Neural cell (in vitro differentiated cells): ENCODE measurements around the gene TMSB4X. TPM values are rescaled to one million over a fixed set of nuclear protein-coding genes. Genes with fewer than 3 reads are reported as not detected.

Experiments used
- H2AFZ ChIP-seq: fragments of 200-600, 300-800 bp; sonication (generic), shearing (Covaris generic); 2 replicates; pipeline ENCODE4 v1.6.0; 2014; ENCODE audit warnings: low read depth, mild to moderate bottlenecking, antibody characterized with exemption, low read length, moderate library complexity
- H3F3A ChIP-seq: fragments of 200-600 bp; shearing (Covaris generic); 2 replicates; pipeline ENCODE4 v1.6.1; 2016; ENCODE audit warnings: mild to moderate bottlenecking, moderate library complexity, mixed read lengths, antibody characterized with exemption, low read length; ENCODE audit not compliant: insufficient read depth, poor library complexity, severe bottlenecking
- H3K27ac ChIP-seq: fragments of 200-600, 300-800 bp; sonication (generic), shearing (Covaris generic); 2 replicates; pipeline ENCODE4 v1.5.1; 2014; ENCODE audit warnings: mild to moderate bottlenecking, low read length, moderate library complexity
- H3K27me3 ChIP-seq: fragments of 300-800, 200-600 bp; sonication (generic), shearing (Covaris generic); 2 replicates; pipeline ENCODE4 v1.6.0; 2014; ENCODE audit warnings: mild to moderate bottlenecking, low read depth, low read length, moderate library complexity; ENCODE audit not compliant: insufficient read depth
- H3K36me3 ChIP-seq: fragments of 300-800, 200-600 bp; sonication (generic), shearing (Covaris generic); 2 replicates; pipeline ENCODE4 v1.5.1; 2014; ENCODE audit warnings: mild to moderate bottlenecking, antibody characterized with exemption, low read length, moderate library complexity; ENCODE audit not compliant: insufficient read depth
- H3K4me2 ChIP-seq: fragments of 300-800, 200-600 bp; sonication (generic), shearing (Covaris generic); 2 replicates; pipeline ENCODE4 v1.6.0; 2014; ENCODE audit warnings: mild to moderate bottlenecking, low read length
- H3K4me3 ChIP-seq: fragments of 300-800, 200-600 bp; sonication (generic), shearing (Covaris generic); 2 replicates; pipeline ENCODE4 v1.5.1; 2014; ENCODE audit warnings: mild to moderate bottlenecking, low read length, moderate library complexity
- H3K79me2 ChIP-seq: fragments of 200-600 bp; shearing (Covaris generic); replicated peaks from 2 replicates; pipeline ENCODE4 v1.6.0; 2014; ENCODE audit warnings: mild to moderate bottlenecking, low read length, moderate library complexity; ENCODE audit not compliant: insufficient read depth
- H3K9ac ChIP-seq: fragments of 300-800, 200-600 bp; sonication (generic), shearing (Covaris generic); 2 replicates; pipeline ENCODE4 v1.6.1; 2016; ENCODE audit warnings: mild to moderate bottlenecking, low read length, mixed read lengths
- H3K9me2 ChIP-seq: fragments of 200-600 bp; shearing (Covaris generic); 2 replicates; pipeline ENCODE4 v1.6.1; 2016; ENCODE audit warnings: mild to moderate bottlenecking, low read length, mixed read lengths; ENCODE audit not compliant: insufficient read depth
- H3K9me3 ChIP-seq: fragments of 200-600, 300-800 bp; sonication (generic), shearing (Covaris generic); 2 replicates; pipeline ENCODE4 v1.6.1; 2016; ENCODE audit warnings: mild to moderate bottlenecking, mixed run types, low read length, moderate library complexity, mixed read lengths
- H4K20me1 ChIP-seq: fragments of 200-600 bp; shearing (Covaris generic); 2 replicates; pipeline ENCODE4 v1.6.1; 2016; ENCODE audit warnings: mild to moderate bottlenecking, mixed run types; ENCODE audit not compliant: insufficient read depth
- EP300 ChIP-seq: fragments of 450-650 bp; conservative IDR thresholded peaks from 2 replicates; pipeline ENCODE4 v1.6.1; 2014; ENCODE audit warnings: antibody characterized with exemption, mild to moderate bottlenecking, moderate library complexity; ENCODE audit not compliant: poor library complexity, severe bottlenecking
- EZH2 ChIP-seq: fragments of 200-600, 300-800 bp; shearing (Covaris generic), sonication (generic); IDR thresholded peaks from 2 replicates; pipeline ENCODE4 v1.6.1; 2014; ENCODE audit warnings: antibody characterized with exemption, low read length, borderline replicate concordance, mild to moderate bottlenecking; ENCODE audit not compliant: insufficient read depth, poor library complexity, severe bottlenecking
- MXI1 ChIP-seq: fragments of 450-650 bp; conservative IDR thresholded peaks from 2 replicates; pipeline ENCODE4 v1.6.1; 2014; ENCODE audit warnings: antibody characterized with exemption, mild to moderate bottlenecking; ENCODE audit not compliant: poor library complexity, severe bottlenecking
- POLR2AphosphoS5 ChIP-seq: IDR thresholded peaks from 2 replicates; pipeline ENCODE4 v1.6.1; 2012
- RAD21 ChIP-seq: fragments of 450-650 bp; conservative IDR thresholded peaks from 2 replicates; pipeline ENCODE4 v1.6.1; 2014; ENCODE audit warnings: antibody characterized with exemption, mild to moderate bottlenecking, moderate library complexity
- SMC3 ChIP-seq: fragments of 450-650 bp; conservative IDR thresholded peaks from 2 replicates; pipeline ENCODE4 v1.6.1; 2014; ENCODE audit warnings: antibody characterized with exemption, mild to moderate bottlenecking, moderate library complexity; ENCODE audit not compliant: poor library complexity
- TAF1 ChIP-seq: IDR thresholded peaks from 2 replicates; pipeline ENCODE4 v1.6.1; 2012; ENCODE audit warnings: low read depth
- polyA plus RNA-seq: library from polyadenylated mRNA; depleted of rRNA; stranded (reverse); fragments of >200 nt; gene quantifications from 2 replicates; pipeline ENCODE4 v1.2.3, GENCODE V29; 2014
- TF ChIP-seq, protein P1 (sequence below): fragments of 450-650 bp; IDR thresholded peaks from 2 replicates; pipeline ENCODE4 v1.5.1; 2014; ENCODE audit warnings: antibody characterized with exemption, mild to moderate bottlenecking, moderate library complexity; ENCODE audit not compliant: poor library complexity, severe bottlenecking
- TF ChIP-seq, protein P2 (sequence below): IDR thresholded peaks from 2 replicates; pipeline ENCODE4 v1.6.1; 2012; ENCODE audit warnings: borderline replicate concordance

Gene TMSB4X
- polyA plus RNA-seq, 1 donor from 2014 or later = 11,381 TPM

DNA sequence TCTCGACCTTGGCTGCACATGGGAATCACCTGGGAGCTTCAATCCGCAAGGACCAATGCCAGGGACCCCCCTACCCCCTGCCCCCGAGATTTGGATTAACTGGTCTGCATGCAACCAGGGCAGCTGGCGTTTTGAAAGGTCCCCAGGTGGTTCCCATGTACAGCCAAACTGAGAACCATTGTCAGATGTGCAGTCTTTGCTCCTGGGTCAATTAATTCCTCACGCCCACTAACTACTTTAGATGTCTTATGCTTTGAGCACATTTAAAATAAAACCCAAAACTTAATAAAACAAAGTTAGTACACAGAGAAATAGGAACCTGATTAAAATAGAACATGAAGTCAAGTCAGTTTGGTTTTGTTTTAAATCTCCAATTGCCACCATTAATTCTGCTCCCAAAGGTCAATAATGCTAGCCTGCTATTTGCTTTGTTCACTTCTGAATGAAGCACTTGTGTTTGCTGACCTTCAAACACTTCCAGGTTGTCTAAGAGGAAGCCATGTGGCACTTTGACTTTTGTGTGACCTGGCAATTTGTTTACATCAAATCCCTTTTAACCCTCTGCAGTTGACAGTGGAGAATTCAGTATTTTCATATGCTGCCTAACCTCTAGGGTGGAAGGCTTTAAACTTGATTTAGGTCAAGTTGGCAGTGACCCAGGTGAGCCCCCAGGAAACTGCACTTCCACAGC, 27.2 kb upstream of the TMSB4X start:
- Histone ChIP-seq H3K9ac (no peak overlapping the region), H3K79me2 (no peaks in the 10 kb centered on the region), H3K4me2 (no peak overlapping the region), H3F3A (no peaks in the 10 kb centered on the region), H3K9me2 (no peaks in the 10 kb centered on the region), H3K9me3 (no peaks in the 10 kb centered on the region), H3K27ac (no peak overlapping the region), H2AFZ (no peak overlapping the region), H3K4me3 (no peak overlapping the region), H4K20me1 (no peaks in the 10 kb centered on the region), H3K27me3 (no peaks in the 10 kb centered on the region), H3K36me3 (no peaks in the 10 kb centered on the region)
- TF ChIP-seq RAD21 = no peak
- TF ChIP-seq EP300 = no peak
- TF ChIP-seq, protein P1, sequence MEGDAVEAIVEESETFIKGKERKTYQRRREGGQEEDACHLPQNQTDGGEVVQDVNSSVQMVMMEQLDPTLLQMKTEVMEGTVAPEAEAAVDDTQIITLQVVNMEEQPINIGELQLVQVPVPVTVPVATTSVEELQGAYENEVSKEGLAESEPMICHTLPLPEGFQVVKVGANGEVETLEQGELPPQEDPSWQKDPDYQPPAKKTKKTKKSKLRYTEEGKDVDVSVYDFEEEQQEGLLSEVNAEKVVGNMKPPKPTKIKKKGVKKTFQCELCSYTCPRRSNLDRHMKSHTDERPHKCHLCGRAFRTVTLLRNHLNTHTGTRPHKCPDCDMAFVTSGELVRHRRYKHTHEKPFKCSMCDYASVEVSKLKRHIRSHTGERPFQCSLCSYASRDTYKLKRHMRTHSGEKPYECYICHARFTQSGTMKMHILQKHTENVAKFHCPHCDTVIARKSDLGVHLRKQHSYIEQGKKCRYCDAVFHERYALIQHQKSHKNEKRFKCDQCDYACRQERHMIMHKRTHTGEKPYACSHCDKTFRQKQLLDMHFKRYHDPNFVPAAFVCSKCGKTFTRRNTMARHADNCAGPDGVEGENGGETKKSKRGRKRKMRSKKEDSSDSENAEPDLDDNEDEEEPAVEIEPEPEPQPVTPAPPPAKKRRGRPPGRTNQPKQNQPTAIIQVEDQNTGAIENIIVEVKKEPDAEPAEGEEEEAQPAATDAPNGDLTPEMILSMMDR = no peak
- no peak for TF ChIP-seq POLR2AphosphoS5
- no peak for TF ChIP-seq SMC3
- TF ChIP-seq, protein P2, sequence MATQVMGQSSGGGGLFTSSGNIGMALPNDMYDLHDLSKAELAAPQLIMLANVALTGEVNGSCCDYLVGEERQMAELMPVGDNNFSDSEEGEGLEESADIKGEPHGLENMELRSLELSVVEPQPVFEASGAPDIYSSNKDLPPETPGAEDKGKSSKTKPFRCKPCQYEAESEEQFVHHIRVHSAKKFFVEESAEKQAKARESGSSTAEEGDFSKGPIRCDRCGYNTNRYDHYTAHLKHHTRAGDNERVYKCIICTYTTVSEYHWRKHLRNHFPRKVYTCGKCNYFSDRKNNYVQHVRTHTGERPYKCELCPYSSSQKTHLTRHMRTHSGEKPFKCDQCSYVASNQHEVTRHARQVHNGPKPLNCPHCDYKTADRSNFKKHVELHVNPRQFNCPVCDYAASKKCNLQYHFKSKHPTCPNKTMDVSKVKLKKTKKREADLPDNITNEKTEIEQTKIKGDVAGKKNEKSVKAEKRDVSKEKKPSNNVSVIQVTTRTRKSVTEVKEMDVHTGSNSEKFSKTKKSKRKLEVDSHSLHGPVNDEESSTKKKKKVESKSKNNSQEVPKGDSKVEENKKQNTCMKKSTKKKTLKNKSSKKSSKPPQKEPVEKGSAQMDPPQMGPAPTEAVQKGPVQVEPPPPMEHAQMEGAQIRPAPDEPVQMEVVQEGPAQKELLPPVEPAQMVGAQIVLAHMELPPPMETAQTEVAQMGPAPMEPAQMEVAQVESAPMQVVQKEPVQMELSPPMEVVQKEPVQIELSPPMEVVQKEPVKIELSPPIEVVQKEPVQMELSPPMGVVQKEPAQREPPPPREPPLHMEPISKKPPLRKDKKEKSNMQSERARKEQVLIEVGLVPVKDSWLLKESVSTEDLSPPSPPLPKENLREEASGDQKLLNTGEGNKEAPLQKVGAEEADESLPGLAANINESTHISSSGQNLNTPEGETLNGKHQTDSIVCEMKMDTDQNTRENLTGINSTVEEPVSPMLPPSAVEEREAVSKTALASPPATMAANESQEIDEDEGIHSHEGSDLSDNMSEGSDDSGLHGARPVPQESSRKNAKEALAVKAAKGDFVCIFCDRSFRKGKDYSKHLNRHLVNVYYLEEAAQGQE = no peak
- no peak for TF ChIP-seq EZH2
- TF ChIP-seq TAF1 = no peak
- no peak for TF ChIP-seq MXI1

DNA sequence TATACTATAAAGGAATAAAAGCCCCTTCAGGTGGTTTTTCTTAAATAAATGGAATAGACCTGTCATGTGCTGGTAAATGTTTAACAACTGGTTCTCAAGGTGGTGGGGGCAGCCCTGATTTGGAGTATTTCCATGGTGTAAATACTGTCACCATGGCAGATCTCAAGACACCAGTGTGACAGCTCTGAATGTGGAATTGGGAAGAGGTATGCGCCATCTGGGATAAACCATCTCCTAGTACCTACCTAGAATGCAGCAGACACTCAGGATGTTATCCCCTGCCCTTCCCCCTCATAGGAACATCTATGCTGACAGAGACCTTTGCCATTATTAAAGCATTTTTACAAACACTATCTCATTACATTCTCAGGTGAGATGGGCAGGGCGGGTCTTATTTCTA, 26.4 kb upstream of the TMSB4X start:
- Histone ChIP-seq H4K20me1 (no peaks in the 10 kb centered on the region), H3K4me3 (no peak overlapping the region), H2AFZ (no peak overlapping the region), H3K79me2 (no peaks in the 10 kb centered on the region), H3K9me2 (no peaks in the 10 kb centered on the region), H3K27me3 (no peaks in the 10 kb centered on the region), H3K4me2 (no peak overlapping the region), H3K36me3 (no peaks in the 10 kb centered on the region), H3K9ac (no peak overlapping the region), H3K27ac (no peak overlapping the region), H3F3A (no peaks in the 10 kb centered on the region), H3K9me3 (no peaks in the 10 kb centered on the region)
- TF ChIP-seq EZH2 (no peak), POLR2AphosphoS5 (no peak)
